Measurements from ENCODE around the gene SPATA1. TPM values are rescaled to one million over a fixed set of nuclear protein-coding genes. Genes with fewer than 3 reads are reported as not detected.
"Not testable (repeated sequence)": the region's sequence is repeated elsewhere in the genome, so short reads cannot be mapped to it uniquely, and the experiment has no call there.

Gene SPATA1
- total RNA-seq, 1 donor from 2014 or later: 0.23 TPM

DNA sequence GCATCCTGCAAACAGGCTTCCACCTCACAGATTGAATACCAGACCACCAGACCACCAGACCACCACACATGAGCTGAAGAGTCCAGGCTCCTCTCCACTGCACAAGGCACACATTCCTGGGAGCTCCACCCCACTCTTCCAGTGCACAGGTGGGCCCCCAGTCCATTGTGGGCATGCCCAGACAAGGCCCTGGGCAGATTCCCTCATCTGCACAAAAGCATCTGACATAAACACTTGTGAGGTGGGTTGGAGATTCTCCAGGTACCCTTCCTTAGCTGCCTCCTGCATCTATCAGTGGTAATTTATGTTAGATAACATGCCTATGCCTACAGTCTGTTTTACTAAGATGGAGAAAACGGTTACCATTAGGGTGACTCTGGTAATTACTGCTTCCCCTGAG, 79.6 kb downstream of the SPATA1 start:
- no peak overlapping the region for H3K4me3 ChIP-seq (ENCODE audit: low read depth, low read length)
- no peak for DNase-seq (ENCODE audit: low read depth)
- TF ChIP-seq, protein P1, sequence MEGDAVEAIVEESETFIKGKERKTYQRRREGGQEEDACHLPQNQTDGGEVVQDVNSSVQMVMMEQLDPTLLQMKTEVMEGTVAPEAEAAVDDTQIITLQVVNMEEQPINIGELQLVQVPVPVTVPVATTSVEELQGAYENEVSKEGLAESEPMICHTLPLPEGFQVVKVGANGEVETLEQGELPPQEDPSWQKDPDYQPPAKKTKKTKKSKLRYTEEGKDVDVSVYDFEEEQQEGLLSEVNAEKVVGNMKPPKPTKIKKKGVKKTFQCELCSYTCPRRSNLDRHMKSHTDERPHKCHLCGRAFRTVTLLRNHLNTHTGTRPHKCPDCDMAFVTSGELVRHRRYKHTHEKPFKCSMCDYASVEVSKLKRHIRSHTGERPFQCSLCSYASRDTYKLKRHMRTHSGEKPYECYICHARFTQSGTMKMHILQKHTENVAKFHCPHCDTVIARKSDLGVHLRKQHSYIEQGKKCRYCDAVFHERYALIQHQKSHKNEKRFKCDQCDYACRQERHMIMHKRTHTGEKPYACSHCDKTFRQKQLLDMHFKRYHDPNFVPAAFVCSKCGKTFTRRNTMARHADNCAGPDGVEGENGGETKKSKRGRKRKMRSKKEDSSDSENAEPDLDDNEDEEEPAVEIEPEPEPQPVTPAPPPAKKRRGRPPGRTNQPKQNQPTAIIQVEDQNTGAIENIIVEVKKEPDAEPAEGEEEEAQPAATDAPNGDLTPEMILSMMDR (conservative IDR thresholded peaks at IDR 0.05; ENCODE audit: low read depth, low read length): no peak

DNA sequence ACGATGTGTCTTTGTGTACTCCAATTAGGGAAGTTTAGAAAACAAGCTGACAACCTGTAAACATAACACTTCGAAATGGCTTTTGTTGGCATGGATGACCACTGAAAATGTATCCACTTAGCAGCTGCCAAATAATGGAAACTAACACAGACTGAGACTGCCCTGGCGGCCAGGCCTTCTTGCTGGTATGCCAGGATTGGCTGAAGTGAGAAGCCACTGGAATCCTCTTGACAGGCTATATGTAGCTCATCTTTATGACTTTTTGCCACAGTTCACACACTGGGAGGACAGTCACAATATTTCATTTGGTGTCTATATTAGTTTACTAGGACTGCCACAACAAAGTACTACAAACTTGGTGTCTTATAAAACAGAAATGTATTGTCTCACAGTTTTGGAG, 80.9 kb downstream of the SPATA1 start:
- no peak for DNase-seq (ENCODE audit: low read depth)
- TF ChIP-seq, protein P1 (conservative IDR thresholded peaks at IDR 0.05; ENCODE audit: low read depth, low read length): no peak
- H3K4me3 ChIP-seq (ENCODE audit: low read depth, low read length): no peak overlapping the region

- H3K4me3 ChIP-seq (ENCODE audit: low read depth, low read length); DNase-seq (ENCODE audit: low read depth): not testable (repeated sequence)
Observed at GRCh38 chr1:84594959-84595358, 88.8 kb downstream of the SPATA1 start.

DNA sequence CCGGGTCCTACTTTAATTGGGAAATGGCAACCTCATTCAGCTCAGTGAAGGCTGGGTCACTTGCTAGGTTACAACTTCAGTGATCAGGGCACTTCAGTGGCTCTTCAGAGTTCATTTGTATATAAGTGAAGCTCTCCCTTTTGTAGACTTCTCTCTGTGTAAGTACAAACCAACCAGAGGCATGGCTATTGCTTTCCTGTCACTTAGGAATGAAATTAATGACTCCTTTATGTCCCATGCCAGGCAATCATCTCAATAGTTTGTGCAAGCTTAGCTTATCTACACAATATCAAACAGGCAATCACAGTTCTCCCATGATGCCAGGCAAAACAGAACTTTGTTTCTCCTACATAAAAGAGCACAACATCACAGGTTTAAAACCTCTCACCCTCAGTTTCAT, 90.8 kb downstream of the SPATA1 start:
- TF ChIP-seq, protein P1 (conservative IDR thresholded peaks at IDR 0.05; ENCODE audit: low read depth, low read length): no peak
- no peak for DNase-seq (ENCODE audit: low read depth)
- H3K4me3 ChIP-seq (ENCODE audit: low read depth, low read length): no peak overlapping the region

GRCh38 chr1:84598418-84598817, 92.2 kb downstream of the SPATA1 start:
- no peak for DNase-seq (ENCODE audit: low read depth)
- H3K4me3 ChIP-seq (ENCODE audit: low read depth, low read length): no peak overlapping the region
- TF ChIP-seq, protein P1 (conservative IDR thresholded peaks at IDR 0.05; ENCODE audit: low read depth, low read length): no peak

GRCh38 chr1:84598846-84599741, 92.9 kb downstream of the SPATA1 start:
- TF ChIP-seq, protein P1 (conservative IDR thresholded peaks at IDR 0.05; ENCODE audit: low read depth, low read length): no peak
- H3K4me3 ChIP-seq (ENCODE audit: low read depth, low read length): no peak overlapping the region
- DNase-seq (ENCODE audit: low read depth): no peak

GRCh38 chr1:84600796-84601195, 94.6 kb downstream of the SPATA1 start:
- no peak overlapping the region for H3K4me3 ChIP-seq (ENCODE audit: low read depth, low read length)
- TF ChIP-seq, protein P1 (conservative IDR thresholded peaks at IDR 0.05; ENCODE audit: low read depth, low read length): no peak
- no peak for DNase-seq (ENCODE audit: low read depth)
